DND-41 (cell line): ENCODE data around the gene AKAP9.
"Not testable (repeated sequence)": the region's sequence is repeated elsewhere in the genome, so short reads cannot be mapped to it uniquely, and the experiment has no call there.

Source experiments
- ATAC-seq: fragments of 200-7000 bp; cut with Tn5 transposase; 3 replicates; pipeline ENCODE4 v1.9.1; 2021; ENCODE audit warnings: low read depth; ENCODE audit not compliant: insufficient read depth
- DNase-seq: peaks from one replicate; pipeline ENCODE4 v3.0.0-alpha.2; 2020
- H2AFZ ChIP-seq: 2 replicates; pipeline ENCODE4 v1.6.0; 2012; ENCODE audit warnings: low read depth, low read length
- H3K27ac ChIP-seq: 2 replicates; pipeline ENCODE4 v1.5.1; 2012; ENCODE audit warnings: low read length, inconsistent platforms
- H3K27me3 ChIP-seq: fragments of 200-600 bp; sonication (generic); 2 replicates; pipeline ENCODE4 v1.6.0; 2012; ENCODE audit warnings: low read length, mild to moderate bottlenecking, inconsistent platforms; ENCODE audit not compliant: insufficient read depth, poor library complexity
- H3K36me3 ChIP-seq: 2 replicates; pipeline ENCODE4 v1.5.1; 2012; ENCODE audit warnings: low read length, inconsistent platforms; ENCODE audit not compliant: insufficient read depth
- H3K4me1 ChIP-seq: 2 replicates; pipeline ENCODE4 v1.5.1; 2012; ENCODE audit warnings: mild to moderate bottlenecking, low read length; ENCODE audit not compliant: insufficient read depth
- H3K4me2 ChIP-seq: 2 replicates; pipeline ENCODE4 v1.6.0; 2012; ENCODE audit warnings: mild to moderate bottlenecking, moderate library complexity, low read length, inconsistent platforms; ENCODE audit not compliant: insufficient read depth
- H3K4me3 ChIP-seq, 2 experiments: fragments of 200-600 bp in 1 of 2; shearing (Covaris generic) in 1 of 2; 2 replicates each; pipeline ENCODE4 v1.5.1; 2012 to 2016; ENCODE audit warnings: inconsistent platforms in 2 of 2, low read length in 2 of 2, mild to moderate bottlenecking in 2 of 2, low read depth in 1 of 2, moderate library complexity in 1 of 2
- H3K79me2 ChIP-seq: 2 replicates; pipeline ENCODE4 v1.6.0; 2012; ENCODE audit warnings: low read length, inconsistent platforms; ENCODE audit not compliant: insufficient read depth
- H3K9ac ChIP-seq: 2 replicates; pipeline ENCODE4 v1.6.0; 2012; ENCODE audit warnings: low read depth, mild to moderate bottlenecking, inconsistent platforms, low read length, moderate library complexity
- H3K9me3 ChIP-seq: 2 replicates; pipeline ENCODE4 v1.5.1; 2012; ENCODE audit warnings: low read length, moderate library complexity, mild to moderate bottlenecking, inconsistent platforms; ENCODE audit not compliant: insufficient read depth, severe bottlenecking
- H4K20me1 ChIP-seq: 2 replicates; pipeline ENCODE4 v1.6.0; 2012; ENCODE audit warnings: low read length; ENCODE audit not compliant: insufficient read depth
- CTCF ChIP-seq: IDR thresholded peaks from 2 replicates; pipeline ENCODE4 v1.5.1; 2012; ENCODE audit warnings: borderline replicate concordance, low read length, moderate library complexity, mild to moderate bottlenecking; ENCODE audit not compliant: poor library complexity, severe bottlenecking; ENCODE audit errors: extremely low read depth
- EZH2 ChIP-seq: IDR thresholded peaks from 3 replicates; pipeline ENCODE4 v1.6.1; 2012; ENCODE audit warnings: borderline replicate concordance, low read depth, mild to moderate bottlenecking, moderate library complexity, low read length, inconsistent platforms; ENCODE audit not compliant: severe bottlenecking

The AKAP9 gene

GRCh38 chr7:92100534-92100933, 159.9 kb downstream of the AKAP9 start:
- no peak overlapping the region for H3K9ac ChIP-seq
- no peaks in the 10 kb centered on the region for H3K27me3 ChIP-seq
- no peaks in the 10 kb centered on the region for H3K9me3 ChIP-seq
- no peak overlapping the region for H2AFZ ChIP-seq
- H3K4me2 ChIP-seq = no peak overlapping the region
- H3K27ac ChIP-seq = no peak overlapping the region
- no peak for ATAC-seq
- H3K36me3 ChIP-seq = peaks cover 60% of the 10 kb centered on the region
- no peaks in the 10 kb centered on the region for H4K20me1 ChIP-seq
- TF ChIP-seq EZH2 (no peak), CTCF (no peak)
- no peaks in the 10 kb centered on the region for H3K79me2 ChIP-seq
- DNase-seq = no peak
- no peak overlapping the region for H3K4me3 ChIP-seq
- no peaks in the 10 kb centered on the region for H3K4me1 ChIP-seq

- H2AFZ ChIP-seq, DNase-seq: not testable (repeated sequence)
- peaks cover 59% of the 10 kb centered on the region for H3K36me3 ChIP-seq
Observed at GRCh38 chr7:92102862-92103261, 162.2 kb downstream of the AKAP9 start.

GRCh38 chr7:92108821-92109220, 168.2 kb downstream of the AKAP9 start:
- no peaks in the 10 kb centered on the region for H3K27me3 ChIP-seq
- no peaks in the 10 kb centered on the region for H3K4me1 ChIP-seq
- H3K27ac ChIP-seq = no peak overlapping the region
- no peak for ATAC-seq
- no peak overlapping the region for H3K4me2 ChIP-seq
- peaks cover 40% of the 10 kb centered on the region for H3K36me3 ChIP-seq
- H3K79me2 ChIP-seq = no peaks in the 10 kb centered on the region
- no peak overlapping the region for H2AFZ ChIP-seq
- TF ChIP-seq CTCF (no peak), EZH2 (no peak)
- H3K9ac ChIP-seq = no peak overlapping the region
- no peak for DNase-seq
- no peaks in the 10 kb centered on the region for H4K20me1 ChIP-seq
- no peak overlapping the region for H3K4me3 ChIP-seq
- H3K9me3 ChIP-seq = no peaks in the 10 kb centered on the region

More at GRCh38 chr7:92102862-92103261, 162.2 kb downstream of the AKAP9 start:
- not testable (repeated sequence) for H3K4me1 ChIP-seq, H3K4me2 ChIP-seq, H4K20me1 ChIP-seq, H3K9me3 ChIP-seq, H3K79me2 ChIP-seq, H3K27me3 ChIP-seq, H3K27ac ChIP-seq, H3K4me3 ChIP-seq, ATAC-seq, H3K9ac ChIP-seq

GRCh38 chr7:92110857-92111256, 170.2 kb downstream of the AKAP9 start:
- Histone ChIP-seq H3K9me3 (no peaks in the 10 kb centered on the region), H3K27ac (no peak overlapping the region), H3K4me3 (no peak overlapping the region), H4K20me1 (no peaks in the 10 kb centered on the region), H3K4me2 (no peak overlapping the region), H3K4me1 (no peaks in the 10 kb centered on the region), H2AFZ (no peak overlapping the region), H3K36me3 (peaks cover 44% of the 10 kb centered on the region), H3K27me3 (no peaks in the 10 kb centered on the region), H3K9ac (no peak overlapping the region), H3K79me2 (no peaks in the 10 kb centered on the region)
- ATAC-seq (no peak), DNase-seq (no peak)
- no peak for TF ChIP-seq CTCF
- TF ChIP-seq EZH2 = no peak
